Pancreas (tissue), 10 donors: Measurements from ENCODE around the gene MIER2. TPM values are rescaled to one million over a fixed set of nuclear protein-coding genes. Genes with fewer than 3 reads are reported as not detected.
"Not testable (repeated sequence)": the region's sequence is repeated elsewhere in the genome, so short reads cannot be mapped to it uniquely, and the experiment has no call there.

Experiments used
- ATAC-seq, 4 donors: fragments of 200-7000 bp; cut with Tn5 transposase; one replicate each; pipeline versions ENCODE4 v1.8.0 to v1.9.1; 2020; ENCODE audit warnings: mild to moderate bottlenecking in 4 of 4, moderate library complexity in 4 of 4
- DNase-seq, 6 donors: peaks; one replicate each; pipeline ENCODE4 v3.0.0-alpha.2; 2020
- FAIRE-seq: peaks from 2 replicates; lab custom pipeline; 2012; peaks lifted over from hg19 to GRCh38; lab: Jason Lieb, UNC
- H3K27ac ChIP-seq, 4 donors: fragments of 200-600 bp; sonication (generic); 1 replicate in 3 of 4; 2 replicates in 1 of 4; pipeline versions ENCODE4 v1.5.0 to v1.8.0; 2020
- H3K27me3 ChIP-seq, 4 donors: fragments of 200-600 bp; one replicate each; pipeline ENCODE4 v1.8.0; 2021
- H3K36me3 ChIP-seq, 3 donors: fragments of 200-600 bp; sonication (generic) in 1 of 3; one replicate each; pipeline versions ENCODE4 v1.5.0 to v1.8.0; 2020 to 2021
- H3K4me1 ChIP-seq, 3 donors: fragments of 200-600 bp; one replicate each; pipeline ENCODE4 v1.8.0; 2021
- H3K4me3 ChIP-seq, 4 donors: fragments of 200-600 bp; sonication (generic) in 2 of 4; one replicate each; pipeline versions ENCODE4 v1.5.0 to v1.8.0; 2020 to 2021
- H3K9me3 ChIP-seq, 4 donors: fragments of 200-600 bp; one replicate each; pipeline ENCODE4 v1.8.0; 2021
- CTCF ChIP-seq, 4 donors: fragments of 200-600 bp; sonication (generic) in 3 of 4; IDR thresholded peaks; one replicate each; pipeline versions ENCODE4 v1.5.0 to v1.8.0; 2021; ENCODE audit warnings: antibody characterized with exemption in 4 of 4
- WGBS, 2 donors: extraction: QIAGEN DNeasy Blood & Tissue Kit; methylation state at CpG; one replicate each; pipeline ENCODE4 v1.1.7; 2013; 5-methylcytosine and 5-hydroxymethylcytosine counted together
- intact Hi-C, 3 donors: fragments of 100-400 bp; cut with DNase I; formaldehyde crosslinking; loops; one replicate each; pipeline versions ENCODE4 v1.11.1 to v1.14.2; 2022
- polyA plus RNA-seq, 2 donors: library from polyadenylated mRNA; stranded (reverse); fragments of 200-250 nt; gene quantifications; one replicate each; pipeline ENCODE4 v1.2.3, GENCODE V29; 2013
- total RNA-seq, 6 donors: library from RNA; stranded (reverse); fragmentation: NEBNext Ultra II Directional in 4 of 6; extraction: Animal tissue kit (Norgen Biotek cat#: 25700) in 4 of 6; gene quantifications; one replicate each; pipeline versions ENCODE4 v1.2.1 to v1.2.4, GENCODE V29; 2021 to 2023
- donor health status: healthy with polysubstance abuse.
- donor health status: DM: no; HTN: no; CAD: no; lungs with moderate emphysema.
- donor health status: DM: no; HTN: no; CAD: no.
- donor health status: control.
- donor health status: control.
- donor health status: Bipolar disorder and iron deficiency.
- donor health status: DM: yes; HTN: yes; CAD: no.
- donor health status: DM: no; HTN: no; CAD: no.
- donor health status: DM: no; HTN: no; CAD: no.
- donor health status: DM: yes; HTN: yes; CAD: no.

MIER2 gene
- total and polyA plus RNA-seq, 8 donors = 6.9 to 20.1 (median 9.9) TPM

DNA sequence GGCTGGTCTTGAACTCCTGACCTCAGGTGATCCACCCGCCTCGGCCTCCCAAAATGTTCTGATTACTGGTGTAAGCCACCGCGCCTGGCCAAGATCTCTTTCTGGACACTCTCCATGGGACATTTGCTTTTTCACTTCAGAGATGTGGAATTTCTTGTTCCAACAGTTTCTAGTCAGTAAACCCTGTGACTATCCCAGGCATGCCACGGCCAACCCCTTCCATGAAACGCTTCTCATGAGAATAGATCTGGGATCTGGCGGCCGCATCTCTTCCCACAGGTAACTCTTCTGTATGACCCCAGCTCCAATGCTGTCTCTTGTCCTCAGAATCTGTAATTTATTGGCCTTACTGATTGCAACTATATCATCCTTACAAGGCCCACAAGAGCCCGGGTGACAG is 69.6 kb downstream of the MIER2 start:
- intact Hi-C loops = no loop called here
- FAIRE-seq (no peak), DNase-seq (no peak), ATAC-seq (no peak)
- Histone ChIP-seq H3K27me3 (no peaks in the 10 kb centered on the region), H3K36me3 (no peaks in the 10 kb centered on the region), H3K4me3 (no peak overlapping the region), H3K27ac (no peak overlapping the region), H3K4me1 (no peaks in the 10 kb centered on the region), H3K9me3 (no peaks in the 10 kb centered on the region)
- TF ChIP-seq CTCF (IDR thresholded peaks at IDR 0.05) = no peak
- 76 to 88% methylated on average over 9 of the region's 9 CpGs for WGBS, 2 donors

DNA sequence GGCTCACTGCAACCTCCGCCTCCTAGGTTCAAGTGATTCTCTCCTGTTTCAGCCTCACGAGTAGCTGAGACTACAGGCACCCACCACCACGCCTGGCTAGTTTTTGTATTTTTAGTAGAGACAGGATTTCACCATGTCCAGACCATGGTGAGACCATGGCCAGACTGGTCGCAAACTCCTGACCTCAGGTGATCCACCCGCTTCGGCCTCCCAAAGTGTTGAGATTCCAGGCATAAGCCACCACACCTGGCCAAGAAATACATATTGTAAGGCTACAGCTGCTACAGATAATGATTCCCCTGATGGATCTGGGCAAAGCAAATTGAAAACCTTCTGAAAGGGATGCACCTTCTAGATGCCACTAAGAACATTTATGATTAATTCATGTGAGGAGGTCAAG is 71.2 kb downstream of the MIER2 start:
- Histone ChIP-seq H3K4me3 (no peak overlapping the region), H3K36me3 (no peaks in the 10 kb centered on the region), H3K9me3 (no peaks in the 10 kb centered on the region), H3K27me3 (peaks cover 0 to 7% (median 0%) of the 10 kb centered on the region in 4 donors), H3K4me1 (no peaks in the 10 kb centered on the region), H3K27ac (no peak overlapping the region)
- DNase-seq (no peak), ATAC-seq (no peak), FAIRE-seq (no peak)
- no peak for TF ChIP-seq CTCF (IDR thresholded peaks at IDR 0.05)
- 62 to 73% methylated on average over 6 of the region's 6 CpGs for WGBS, 2 donors
- intact Hi-C loops = no loop called here

DNA sequence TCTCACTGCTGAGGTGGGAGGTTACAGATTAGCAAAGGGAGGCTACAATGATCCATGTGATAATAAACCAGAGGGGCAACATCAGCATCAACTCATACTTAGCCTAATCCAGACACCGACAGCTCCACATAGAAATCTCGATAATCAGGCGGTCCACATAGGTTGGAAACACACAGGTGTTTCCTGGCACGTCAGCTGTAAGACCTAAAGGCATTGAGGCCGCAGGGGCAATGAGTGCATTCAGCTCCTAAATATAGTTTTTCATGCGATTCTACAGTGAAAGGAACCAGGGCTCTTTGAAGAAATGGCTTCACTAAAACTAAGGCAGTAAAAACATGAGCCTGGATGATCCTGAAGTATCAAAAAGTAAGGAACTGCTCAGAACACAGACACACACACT is 72.7 kb downstream of the MIER2 start:
- intact Hi-C loops = no loop called here
- Histone ChIP-seq H3K36me3 (no peaks in the 10 kb centered on the region), H3K27me3 (peaks cover 0 to 7% (median 0%) of the 10 kb centered on the region in 4 donors), H3K9me3 (no peaks in the 10 kb centered on the region), H3K4me1 (no peaks in the 10 kb centered on the region), H3K4me3 (no peak overlapping the region), H3K27ac (no peak overlapping the region)
- TF ChIP-seq CTCF (IDR thresholded peaks at IDR 0.05) = no peak
- WGBS, 2 donors = 40 to 52% methylated on average over 6 of the region's 6 CpGs
- no peak for ATAC-seq
- DNase-seq = no peak
- FAIRE-seq = no peak

GRCh38 chr19:270766-271318 is 73.8 kb downstream of the MIER2 start:
- FAIRE-seq, H3K9me3 ChIP-seq, H3K4me1 ChIP-seq, H3K4me3 ChIP-seq, H3K36me3 ChIP-seq, H3K27ac ChIP-seq, DNase-seq, intact Hi-C loops, H3K27me3 ChIP-seq, ATAC-seq: not testable (repeated sequence)
- WGBS, 2 donors = 44 to 51% methylated on average over 8 to 11 of the region's 12 CpGs

GRCh38 chr19:269241-269640 is 75.4 kb downstream of the MIER2 start:
- H3K36me3 ChIP-seq = no peaks in the 10 kb centered on the region
- TF ChIP-seq CTCF (IDR thresholded peaks at IDR 0.05) = no peak
- no peak for FAIRE-seq
- H3K27me3 ChIP-seq = peaks cover 0 to 11% (median 4%) of the 10 kb centered on the region in 4 donors
- no peaks in the 10 kb centered on the region for H3K4me1 ChIP-seq
- no peaks in the 10 kb centered on the region for H3K9me3 ChIP-seq
- ATAC-seq = no peak
- intact Hi-C loops = no loop called here
- no peak overlapping the region for H3K27ac ChIP-seq
- H3K4me3 ChIP-seq = no peak overlapping the region
- no peak for DNase-seq
